Suprapubic skin (tissue), 4 donors: ENCODE results near the gene SFMBT1. TPM values are rescaled to one million over a fixed set of nuclear protein-coding genes. Genes with fewer than 3 reads are reported as not detected.

Source experiments
- DNase-seq, 2 donors: peaks; one replicate each; pipeline ENCODE4 v3.0.0-alpha.2; 2019; ENCODE audit warnings: low spot score in 2 of 2
- H3K27ac ChIP-seq: fragments of 200-600 bp; sonication (generic); one replicate; pipeline ENCODE4 v1.5.1; 2019
- H3K27me3 ChIP-seq: fragments of 200-600 bp; sonication (generic); one replicate; pipeline ENCODE4 v1.5.1; 2019
- H3K36me3 ChIP-seq: fragments of 200-600 bp; sonication (generic); one replicate; pipeline ENCODE4 v1.5.1; 2019
- H3K4me1 ChIP-seq: fragments of 200-600 bp; sonication (generic); one replicate; pipeline ENCODE4 v1.5.1; 2019
- H3K4me3 ChIP-seq: fragments of 200-600 bp; sonication (generic); one replicate; pipeline ENCODE4 v1.5.1; 2019; ENCODE audit warnings: mild to moderate bottlenecking
- H3K9me3 ChIP-seq: fragments of 200-600 bp; sonication (generic); one replicate; pipeline ENCODE4 v1.5.1; 2019
- EP300 ChIP-seq: sonication (generic); formaldehyde crosslinking; IDR thresholded peaks from one replicate; pipeline ENCODE4 v1.6.1; 2017; ENCODE audit warnings: antibody characterized with exemption
- POLR2A ChIP-seq, 2 donors: fragments of 450-650 bp; IDR thresholded peaks; one replicate each; pipeline ENCODE4 v1.6.1; 2017; ENCODE audit warnings: antibody characterized with exemption in 2 of 2, mild to moderate bottlenecking in 2 of 2, moderate library complexity in 2 of 2
- POLR2AphosphoS5 ChIP-seq, 3 donors: sonication (generic); formaldehyde crosslinking; IDR thresholded peaks; one replicate each; pipeline ENCODE4 v1.6.1; 2017; ENCODE audit warnings: antibody characterized with exemption in 3 of 3
- WGBS: methylation state at CpG from one replicate; pipeline ENCODE4 v1.1.5; 2018; 5-methylcytosine and 5-hydroxymethylcytosine counted together
- total RNA-seq, 4 donors: library from RNA; depleted of rRNA; stranded (reverse); fragments of >200 nt; gene quantifications; one replicate each; pipeline ENCODE4 v1.1.0, GENCODE V29; 2016
- TF ChIP-seq, protein P1 (sequence below), 2 donors: fragments of 200-600 bp in 1 of 2; fragments of 450-650 bp in 1 of 2; sonication (generic) in 1 of 2; IDR thresholded peaks; one replicate each; pipeline ENCODE4 v1.5.1; 2016 to 2019; ENCODE audit warnings: antibody characterized with exemption in 2 of 2, mild to moderate bottlenecking in 1 of 2, moderate library complexity in 1 of 2

Gene SFMBT1
- total RNA-seq, 4 donors from 2014 or later, result 9.7 to 25.5 (median 13.1) TPM

DNA sequence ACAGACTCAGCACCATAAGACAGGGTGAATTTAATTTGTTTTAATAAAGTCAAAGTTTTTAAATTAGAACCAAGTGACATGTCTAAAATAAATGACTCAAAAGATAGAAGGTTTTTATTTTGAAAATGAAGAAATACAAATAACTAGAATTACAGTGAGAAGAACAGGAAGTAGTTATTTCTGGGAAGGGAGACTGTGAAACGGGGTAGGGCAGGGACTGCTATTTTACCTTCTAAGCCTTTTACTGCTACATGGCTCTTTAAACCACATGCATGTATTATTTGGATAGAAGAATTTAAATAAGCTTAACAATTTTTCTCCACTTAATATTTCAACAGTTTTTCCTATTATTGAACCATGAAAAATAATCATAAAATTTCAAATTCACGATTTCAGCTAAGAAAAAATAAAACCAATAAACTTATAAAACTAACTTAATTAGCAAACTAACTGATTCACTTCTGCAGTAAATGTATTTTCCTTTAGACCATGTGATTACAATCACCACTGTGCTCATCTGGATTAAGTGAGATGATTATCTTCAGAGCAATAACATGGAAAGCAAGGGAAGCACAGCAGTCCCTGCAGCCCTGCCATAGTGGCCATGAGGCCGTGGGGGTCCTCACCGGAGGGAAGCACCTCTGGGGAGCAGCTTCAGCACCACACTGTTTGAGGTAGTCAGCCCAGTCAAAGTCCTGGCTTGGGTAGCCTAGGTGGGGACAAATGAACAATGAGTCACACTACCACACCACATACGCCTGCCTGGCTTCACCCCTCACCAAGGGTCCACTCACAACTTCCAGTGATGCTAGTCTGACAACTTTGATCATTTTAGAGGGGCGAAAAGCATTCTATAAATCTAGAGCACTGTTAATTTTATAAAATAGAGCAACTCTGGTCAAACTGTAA lies 120.2 kb downstream of the SFMBT1 start:
- no peak overlapping the region for H3K27ac ChIP-seq
- TF ChIP-seq, protein P1, sequence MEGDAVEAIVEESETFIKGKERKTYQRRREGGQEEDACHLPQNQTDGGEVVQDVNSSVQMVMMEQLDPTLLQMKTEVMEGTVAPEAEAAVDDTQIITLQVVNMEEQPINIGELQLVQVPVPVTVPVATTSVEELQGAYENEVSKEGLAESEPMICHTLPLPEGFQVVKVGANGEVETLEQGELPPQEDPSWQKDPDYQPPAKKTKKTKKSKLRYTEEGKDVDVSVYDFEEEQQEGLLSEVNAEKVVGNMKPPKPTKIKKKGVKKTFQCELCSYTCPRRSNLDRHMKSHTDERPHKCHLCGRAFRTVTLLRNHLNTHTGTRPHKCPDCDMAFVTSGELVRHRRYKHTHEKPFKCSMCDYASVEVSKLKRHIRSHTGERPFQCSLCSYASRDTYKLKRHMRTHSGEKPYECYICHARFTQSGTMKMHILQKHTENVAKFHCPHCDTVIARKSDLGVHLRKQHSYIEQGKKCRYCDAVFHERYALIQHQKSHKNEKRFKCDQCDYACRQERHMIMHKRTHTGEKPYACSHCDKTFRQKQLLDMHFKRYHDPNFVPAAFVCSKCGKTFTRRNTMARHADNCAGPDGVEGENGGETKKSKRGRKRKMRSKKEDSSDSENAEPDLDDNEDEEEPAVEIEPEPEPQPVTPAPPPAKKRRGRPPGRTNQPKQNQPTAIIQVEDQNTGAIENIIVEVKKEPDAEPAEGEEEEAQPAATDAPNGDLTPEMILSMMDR (IDR thresholded peaks at IDR 0.05), result no peak
- no peak for TF ChIP-seq EP300
- no peak for TF ChIP-seq POLR2AphosphoS5 (IDR thresholded peaks at IDR 0.05)
- no peak for TF ChIP-seq POLR2A (IDR thresholded peaks at IDR 0.05)
- H3K27me3 ChIP-seq, result no peaks in the 10 kb centered on the region
- DNase-seq, result no peak
- WGBS, result 71% methylated on average over 6 of the region's 6 CpGs
- H3K4me3 ChIP-seq, result no peak overlapping the region
- H3K4me1 ChIP-seq, result no peaks in the 10 kb centered on the region
- peaks cover 46% of the 10 kb centered on the region for H3K36me3 ChIP-seq
- H3K9me3 ChIP-seq, result no peaks in the 10 kb centered on the region

DNA sequence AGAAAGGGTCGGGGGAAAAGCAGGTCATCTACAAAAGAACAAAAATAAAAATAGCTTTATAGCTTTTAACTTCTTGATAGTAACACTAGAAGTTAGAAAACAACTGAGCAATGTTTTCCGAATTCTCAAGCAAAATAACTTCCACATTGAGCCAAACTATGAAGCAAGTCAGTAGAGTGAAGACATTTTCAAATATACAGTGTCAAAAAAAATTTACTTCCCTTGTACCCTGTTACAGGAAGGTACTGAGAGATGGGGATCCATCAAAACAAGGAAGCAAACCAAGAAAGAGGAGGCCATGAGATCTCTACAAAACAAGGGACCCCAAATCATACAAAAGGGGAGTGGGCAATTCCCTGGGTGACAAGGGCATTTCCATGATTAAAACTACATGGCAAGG lies 121.9 kb downstream of the SFMBT1 start:
- TF ChIP-seq POLR2AphosphoS5 (IDR thresholded peaks at IDR 0.05), result no peak
- TF ChIP-seq EP300, result no peak
- no peaks in the 10 kb centered on the region for H3K9me3 ChIP-seq
- 82% methylated on average over 2 of the region's 2 CpGs for WGBS
- no peak overlapping the region for H3K27ac ChIP-seq
- H3K27me3 ChIP-seq, result no peaks in the 10 kb centered on the region
- peaks cover 62% of the 10 kb centered on the region for H3K36me3 ChIP-seq
- no peak for DNase-seq
- no peak overlapping the region for H3K4me3 ChIP-seq
- no peaks in the 10 kb centered on the region for H3K4me1 ChIP-seq

DNA sequence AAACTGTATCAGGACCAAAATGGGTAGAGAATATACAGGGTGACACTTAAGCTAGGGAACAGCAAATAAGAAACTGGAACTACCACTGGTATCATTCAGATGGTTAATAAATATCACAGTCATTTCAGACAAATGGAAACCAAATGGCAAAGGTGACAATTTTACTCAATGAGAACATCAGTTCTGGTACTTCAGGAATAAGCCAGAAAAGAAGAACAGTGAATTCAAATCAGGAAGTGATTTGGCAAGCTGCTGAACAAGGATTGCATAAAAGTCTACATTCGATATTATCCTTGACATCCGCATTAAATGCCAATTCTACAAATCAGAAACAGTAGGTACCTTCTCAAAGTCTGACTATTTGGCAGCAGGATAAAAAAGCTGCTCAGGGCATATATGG lies 125.0 kb downstream of the SFMBT1 start:
- DNase-seq, result no peak
- no peaks in the 10 kb centered on the region for H3K27me3 ChIP-seq
- TF ChIP-seq EP300, result no peak
- no peak for TF ChIP-seq POLR2AphosphoS5 (IDR thresholded peaks at IDR 0.05)
- TF ChIP-seq POLR2A (IDR thresholded peaks at IDR 0.05), result no peak
- TF ChIP-seq, protein P1 (IDR thresholded peaks at IDR 0.05), result no peak
- no peak overlapping the region for H3K4me3 ChIP-seq
- H3K9me3 ChIP-seq, result no peaks in the 10 kb centered on the region
- no peak overlapping the region for H3K27ac ChIP-seq
- peaks cover 63% of the 10 kb centered on the region for H3K36me3 ChIP-seq
- H3K4me1 ChIP-seq, result no peaks in the 10 kb centered on the region
- WGBS, result 79% methylated on average over 2 of the region's 2 CpGs

DNA sequence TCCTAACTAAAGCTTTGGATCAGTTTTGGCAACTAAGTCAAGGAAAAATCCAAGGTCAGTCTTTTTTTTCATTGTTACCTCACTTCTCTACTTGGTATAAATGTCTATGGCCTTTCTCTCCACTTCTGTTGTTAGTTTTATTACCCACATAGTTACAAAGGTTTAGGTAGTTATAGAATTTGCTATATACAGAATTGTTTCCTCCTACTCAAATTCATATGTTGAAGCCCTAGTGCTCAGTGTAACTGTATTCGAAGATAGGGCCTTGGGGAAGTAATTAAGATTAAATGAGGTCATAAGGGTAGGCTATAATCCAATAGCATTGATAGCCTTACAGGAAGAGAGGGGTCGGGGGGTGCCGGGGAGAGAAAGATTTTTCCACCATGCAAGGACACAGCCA lies 128.8 kb downstream of the SFMBT1 start:
- Histone ChIP-seq H3K27ac (no peak overlapping the region), H3K4me1 (no peaks in the 10 kb centered on the region), H3K9me3 (no peaks in the 10 kb centered on the region), H3K36me3 (peaks cover 74% of the 10 kb centered on the region), H3K27me3 (no peaks in the 10 kb centered on the region), H3K4me3 (no peak overlapping the region)
- TF ChIP-seq POLR2AphosphoS5 (IDR thresholded peaks at IDR 0.05), result no peak
- TF ChIP-seq, protein P1 (IDR thresholded peaks at IDR 0.05), result no peak
- no peak for TF ChIP-seq EP300
- no peak for TF ChIP-seq POLR2A (IDR thresholded peaks at IDR 0.05)
- WGBS, result 64% methylated on average over 3 of the region's 3 CpGs
- no peak for DNase-seq

DNA sequence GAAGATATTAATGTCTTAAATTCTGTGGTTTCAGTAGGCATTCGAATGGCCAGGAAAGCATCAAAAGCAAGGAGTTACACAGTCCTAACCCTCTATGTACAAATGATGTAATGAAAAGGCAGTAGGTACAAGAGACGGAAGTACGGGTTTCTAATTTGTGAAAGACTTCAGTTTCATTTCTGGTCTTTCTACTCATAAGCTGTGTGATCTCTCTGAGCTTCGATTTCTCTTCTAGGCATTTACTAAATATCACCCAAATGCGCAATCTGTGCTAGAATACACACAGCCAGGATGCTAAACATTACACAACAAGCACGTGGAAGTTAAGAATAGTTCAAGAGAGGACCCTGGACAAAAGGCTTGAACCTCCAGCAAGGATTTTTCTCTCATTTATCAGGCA lies 130.6 kb downstream of the SFMBT1 start:
- H3K9me3 ChIP-seq, result no peaks in the 10 kb centered on the region
- no peaks in the 10 kb centered on the region for H3K27me3 ChIP-seq
- DNase-seq, result no peak
- H3K4me1 ChIP-seq, result no peaks in the 10 kb centered on the region
- TF ChIP-seq POLR2AphosphoS5 (IDR thresholded peaks at IDR 0.05) (no peak), POLR2A (IDR thresholded peaks at IDR 0.05) (no peak), EP300 (no peak)
- TF ChIP-seq, protein P1 (IDR thresholded peaks at IDR 0.05), result no peak
- peaks cover 76% of the 10 kb centered on the region for H3K36me3 ChIP-seq
- no peak overlapping the region for H3K4me3 ChIP-seq
- H3K27ac ChIP-seq, result no peak overlapping the region
- 89% methylated on average over 6 of the region's 6 CpGs for WGBS
